ENCODE results near the gene IFIT1. TPM values are rescaled to one million over a fixed set of nuclear protein-coding genes. Genes with fewer than 3 reads are reported as not detected.

IFIT1 gene
- total RNA-seq, 8 experiments from 2014 or later = 1.5 to 889 (median 8.4) TPM

GRCh38 chr10:89371079-89371478, 21.3 kb upstream of the IFIT1 start:
- in situ Hi-C loops (cut with MboI; ENCODE audit: low pct_unique_long_range_greater_than_20kb in 2 of 9, low sequenced_read_pairs in 9 of 9, unreplicated experiment in 9 of 9) = no loop called here
- H3K27ac ChIP-seq = no peak overlapping the region
- no peak overlapping the region for H3K4me3 ChIP-seq

GRCh38 chr10:89371987-89372386, 20.4 kb upstream of the IFIT1 start:
- no peak for ATAC-seq (replicated peaks in 6 of 8)
- 80 to 100% (median 100%) methylated on average over 1 to 2 of the region's 3 CpGs; no CpG with 5 or more reads in 4 of the 10 experiments for WGBS, 10 experiments
- H3K27ac ChIP-seq = no peak overlapping the region
- in situ Hi-C loops (cut with MboI; ENCODE audit: low pct_unique_long_range_greater_than_20kb in 2 of 9, low sequenced_read_pairs in 9 of 9, unreplicated experiment in 9 of 9) = no loop called here
- no peak overlapping the region for H3K4me3 ChIP-seq
- H3K4me1 ChIP-seq (replicated peaks in 1 of 2) = peaks cover 14 to 27% of the 10 kb centered on the region in 2 donors

More at GRCh38 chr10:89371079-89371478, 21.3 kb upstream of the IFIT1 start:
- H3K4me1 ChIP-seq (replicated peaks in 1 of 2) = peaks cover 14 to 27% of the 10 kb centered on the region in 2 donors
- ATAC-seq (replicated peaks in 6 of 8) = no peak

- ATAC-seq (replicated peaks in 6 of 8) = peak; percentile 87 to 97 (median 95)
- in situ Hi-C loops (cut with MboI; ENCODE audit: low pct_unique_long_range_greater_than_20kb in 2 of 9, low sequenced_read_pairs in 9 of 9, unreplicated experiment in 9 of 9) = no loop called here
- WGBS, 10 experiments = 0 to 92% (median 52%) methylated on average over 1 to 3 of the region's 3 CpGs; no CpG with 5 or more reads in 2 of the 10 experiments
- Histone ChIP-seq H3K4me3 (no peak overlapping the region), H3K4me1 (replicated peaks in 1 of 2) (peaks cover 9 to 14% of the 10 kb centered on the region in 2 donors), H3K27ac (no peak overlapping the region)
These were observed 18.3 kb upstream of the IFIT1 start for GRCh38 chr10:89373916-89374711.

- in situ Hi-C loops (cut with MboI; ENCODE audit: low pct_unique_long_range_greater_than_20kb in 2 of 9, low sequenced_read_pairs in 9 of 9, unreplicated experiment in 9 of 9) = loop anchor here in 2 of 9 experiments (25.0 kb wide), 1 partner anchor 337 kb away; no protein-coding TSS in a partner anchor
- peaks cover 9 to 11% of the 10 kb centered on the region in 2 donors for H3K4me1 ChIP-seq (replicated peaks in 1 of 2)
- no peak overlapping the region for H3K4me3 ChIP-seq
- no peak overlapping the region for H3K27ac ChIP-seq
- peak in 6 of 8 experiments; percentile 30 to 63 (median 54) for ATAC-seq (replicated peaks in 6 of 8)
These were observed 17.7 kb upstream of the IFIT1 start for GRCh38 chr10:89374713-89375141.

GRCh38 chr10:89377705-89378637, 14.5 kb upstream of the IFIT1 start, which contains the start of gene IFIT1B:
IFIT1B (plus strand) TSS chr10:89378056; CDS start chr10:89378136, 80 bp downstream.
- no peak for ATAC-seq (replicated peaks in 6 of 8)
- in situ Hi-C loops (cut with MboI; ENCODE audit: low pct_unique_long_range_greater_than_20kb in 2 of 9, low sequenced_read_pairs in 9 of 9, unreplicated experiment in 9 of 9) = loop anchor here in 2 of 9 experiments (25.0 kb wide), 1 partner anchor 341 kb away; no protein-coding TSS in a partner anchor
- Histone ChIP-seq H3K4me3 (no peak within 1 kb of the TSS), H3K27ac (no peak within 1 kb of the TSS), H3K4me1 (replicated peaks in 1 of 2) (peaks cover 9 to 11% of the 10 kb centered on the region in 2 donors)
- WGBS, 10 experiments = 50 to 100% (median 95%) methylated on average over 1 to 5 of the region's 5 CpGs

GRCh38 chr10:89379103-89379502, 13.3 kb upstream of the IFIT1 start:
- Histone ChIP-seq H3K4me3 (no peak overlapping the region), H3K4me1 (replicated peaks in 1 of 2) (peaks cover 5 to 6% of the 10 kb centered on the region in 2 donors), H3K27ac (no peak overlapping the region)
- no peak for ATAC-seq (replicated peaks in 6 of 8)
- in situ Hi-C loops (cut with MboI; ENCODE audit: low pct_unique_long_range_greater_than_20kb in 2 of 9, low sequenced_read_pairs in 9 of 9, unreplicated experiment in 9 of 9) = loop anchor here in 2 of 9 experiments (25.0 kb wide), 1 partner anchor 342 kb away; no protein-coding TSS in a partner anchor

GRCh38 chr10:89382757-89383156, 9.7 kb upstream of the IFIT1 start:
- no peaks in the 10 kb centered on the region for H3K4me1 ChIP-seq (replicated peaks in 1 of 2)
- H3K27ac ChIP-seq = no peak overlapping the region
- in situ Hi-C loops (cut with MboI; ENCODE audit: low pct_unique_long_range_greater_than_20kb in 2 of 9, low sequenced_read_pairs in 9 of 9, unreplicated experiment in 9 of 9) = loop anchor here in 2 of 9 experiments (25.0 kb wide), 1 partner anchor 345 kb away; no protein-coding TSS in a partner anchor
- H3K4me3 ChIP-seq = no peak overlapping the region
- peak in 1 of 8 experiments; percentile 18 for ATAC-seq (replicated peaks in 6 of 8)
- 80 to 100% (median 92%) methylated on average over 1 of the region's 1 CpG; no CpG with 5 or more reads in 4 of the 10 experiments for WGBS, 10 experiments

- Histone ChIP-seq H3K4me3 (no peak overlapping the region), H3K4me1 (replicated peaks in 1 of 2) (no peaks in the 10 kb centered on the region), H3K27ac (no peak overlapping the region)
- ATAC-seq (replicated peaks in 6 of 8) = no peak
- WGBS, 10 experiments = 36 to 100% (median 91%) methylated on average over 1 to 4 of the region's 4 CpGs; no CpG with 5 or more reads in 1 of the 10 experiments
- in situ Hi-C loops (cut with MboI; ENCODE audit: low pct_unique_long_range_greater_than_20kb in 2 of 9, low sequenced_read_pairs in 9 of 9, unreplicated experiment in 9 of 9) = loop anchor here in 2 of 9 experiments (25.0 kb wide), 1 partner anchor 347 kb away; no protein-coding TSS in a partner anchor
These were observed 7.7 kb upstream of the IFIT1 start for GRCh38 chr10:89384474-89385340.

- H3K27ac ChIP-seq = no peak overlapping the region
- ATAC-seq (replicated peaks in 6 of 8) = no peak
- WGBS, 10 experiments = 15 to 96% (median 55%) methylated on average over 1 to 2 of the region's 2 CpGs
- in situ Hi-C loops (cut with MboI; ENCODE audit: low pct_unique_long_range_greater_than_20kb in 2 of 9, low sequenced_read_pairs in 9 of 9, unreplicated experiment in 9 of 9) = loop anchor here in 2 of 9 experiments (25.0 kb wide), 1 partner anchor 352 kb away; no protein-coding TSS in a partner anchor
- H3K4me3 ChIP-seq = no peak overlapping the region
- peaks cover 3 to 7% of the 10 kb centered on the region in 2 donors for H3K4me1 ChIP-seq (replicated peaks in 1 of 2)
These were observed 3.6 kb upstream of the IFIT1 start for GRCh38 chr10:89388806-89389205.

- in situ Hi-C loops (cut with MboI; ENCODE audit: low pct_unique_long_range_greater_than_20kb in 2 of 9, low sequenced_read_pairs in 9 of 9, unreplicated experiment in 9 of 9) = loop anchor here in 2 of 9 experiments (25.0 kb wide), 1 partner anchor 352 kb away; no protein-coding TSS in a partner anchor
- peak in 2 of 8 experiments; percentile 29 to 30 for ATAC-seq (replicated peaks in 6 of 8)
- no peak overlapping the region for H3K27ac ChIP-seq
- WGBS, 10 experiments = 0 to 90% (median 67%) methylated on average over 1 of the region's 1 CpG
- peaks cover 3 to 7% of the 10 kb centered on the region in 2 donors for H3K4me1 ChIP-seq (replicated peaks in 1 of 2)
- H3K4me3 ChIP-seq = no peak overlapping the region
These were observed 3.2 kb upstream of the IFIT1 start for GRCh38 chr10:89389254-89389653.

GRCh38 chr10:89390476-89391225, 1.8 kb upstream of the IFIT1 start:
- Histone ChIP-seq H3K27ac (no peak overlapping the region), H3K4me3 (no peak overlapping the region), H3K4me1 (replicated peaks in 1 of 2) (peaks cover 3 to 7% of the 10 kb centered on the region in 2 donors)
- ATAC-seq (replicated peaks in 6 of 8) = no peak
- in situ Hi-C loops (cut with MboI; ENCODE audit: low pct_unique_long_range_greater_than_20kb in 2 of 9, low sequenced_read_pairs in 9 of 9, unreplicated experiment in 9 of 9) = loop anchor here in 2 of 9 experiments (25.0 kb wide), 1 partner anchor 353 kb away; no protein-coding TSS in a partner anchor
- WGBS, 10 experiments = 87 to 100% (median 97%) methylated on average over 1 to 5 of the region's 5 CpGs; no CpG with 5 or more reads in 2 of the 10 experiments
